ENCODE data around the gene SLC9A2. TPM values are rescaled to one million over a fixed set of nuclear protein-coding genes. Genes with fewer than 3 reads are reported as not detected.
A peak's percentile ranks its signal among the peaks of the same experiment; 100 is the strongest.

The SLC9A2 gene
- total RNA-seq, 3 donors from 2014 or later (not counting 1 experiment from before 2014, with no cell fraction given), result not detected

GRCh38 chr2:102592601-102593000 is 26.8 kb upstream of the SLC9A2 start:
- H3K27me3 Mint-ChIP-seq (ENCODE audit: low read depth in 2 of 2), result peaks cover 0 to 6% of the 10 kb centered on the region in 2 donors
- Histone ChIP-seq H3K27ac (ENCODE audit: low read length) (no peak overlapping the region), H3K36me3 (ENCODE audit: control insufficient read depth, insufficient read depth, low read length) (no peaks in the 10 kb centered on the region), H3K4me1 (ENCODE audit: control insufficient read depth, insufficient read depth, low read length) (no peaks in the 10 kb centered on the region), H3K27me3 (ENCODE audit: control insufficient read depth, insufficient read depth, low read length) (no peaks in the 10 kb centered on the region), H3K4me3 (ENCODE audit: low read length) (no peak overlapping the region), H3K9me3 (ENCODE audit: control insufficient read depth, insufficient read depth, low read length) (no peaks in the 10 kb centered on the region)
- no peak overlapping the region for H3K4me3 Mint-ChIP-seq
- no peaks in the 10 kb centered on the region for H3K9me3 Mint-ChIP-seq
- H3K27ac Mint-ChIP-seq, result no peak overlapping the region
- H3K4me1 Mint-ChIP-seq, result peaks cover 28 to 34% of the 10 kb centered on the region in 2 donors
- DNase-seq, result peak in 1 of 2 donors; percentile 33
- intact Hi-C loops (cut with micrococcal nuclease), result loop anchor here (1.0 kb wide), 2 partner anchors 72 to 119 kb away; partner anchors contain the start of gene SLC9A4
- no peaks in the 10 kb centered on the region for H3K36me3 Mint-ChIP-seq
- 97% methylated on average over 2 of the region's 2 CpGs for WGBS (ENCODE audit: insufficient coverage)
- peak in 2 of 3 donors; percentile 64 to 72 for ATAC-seq
- peak; percentile 83 for TF ChIP-seq CTCF (IDR thresholded peaks at IDR 0.05)

- H3K4me1 Mint-ChIP-seq, result peaks cover 24 to 29% of the 10 kb centered on the region in 2 donors
- Histone ChIP-seq H3K9me3 (ENCODE audit: control insufficient read depth, insufficient read depth, low read length) (no peaks in the 10 kb centered on the region), H3K27ac (ENCODE audit: low read length) (no peak overlapping the region), H3K27me3 (ENCODE audit: control insufficient read depth, insufficient read depth, low read length) (no peaks in the 10 kb centered on the region), H3K4me1 (ENCODE audit: control insufficient read depth, insufficient read depth, low read length) (no peaks in the 10 kb centered on the region), H3K36me3 (ENCODE audit: control insufficient read depth, insufficient read depth, low read length) (no peaks in the 10 kb centered on the region), H3K4me3 (ENCODE audit: low read length) (no peak overlapping the region)
- 74% methylated on average over 2 of the region's 3 CpGs for WGBS (ENCODE audit: insufficient coverage)
- no peaks in the 10 kb centered on the region for H3K9me3 Mint-ChIP-seq
- no peak for TF ChIP-seq CTCF (IDR thresholded peaks at IDR 0.05)
- no peaks in the 10 kb centered on the region for H3K36me3 Mint-ChIP-seq
- no peak for DNase-seq
- intact Hi-C loops (cut with micrococcal nuclease), result no loop called here
- no peak overlapping the region for H3K27ac Mint-ChIP-seq
- H3K4me3 Mint-ChIP-seq, result no peak overlapping the region
- no peak for ATAC-seq
- H3K27me3 Mint-ChIP-seq (ENCODE audit: low read depth in 2 of 2), result peaks cover 5 to 6% of the 10 kb centered on the region in 2 donors
These were observed 25.8 kb upstream of the SLC9A2 start for GRCh38 chr2:102593516-102593915.

- 88% methylated on average over 5 of the region's 6 CpGs for WGBS (ENCODE audit: insufficient coverage)
- H3K27me3 Mint-ChIP-seq (ENCODE audit: low read depth in 2 of 2), result peaks cover 6 to 15% of the 10 kb centered on the region in 2 donors
- intact Hi-C loops (cut with micrococcal nuclease), result no loop called here
- TF ChIP-seq CTCF (IDR thresholded peaks at IDR 0.05), result no peak
- H3K27ac Mint-ChIP-seq, result no peak overlapping the region
- no peak overlapping the region for H3K4me3 Mint-ChIP-seq
- no peaks in the 10 kb centered on the region for H3K36me3 ChIP-seq (ENCODE audit: control insufficient read depth, insufficient read depth, low read length)
- H3K9me3 Mint-ChIP-seq, result no peaks in the 10 kb centered on the region
- H3K36me3 Mint-ChIP-seq, result no peaks in the 10 kb centered on the region
- no peaks in the 10 kb centered on the region for H3K9me3 ChIP-seq (ENCODE audit: control insufficient read depth, insufficient read depth, low read length)
- H3K27ac ChIP-seq (ENCODE audit: low read length), result no peak overlapping the region
- peaks cover 13 to 21% of the 10 kb centered on the region in 2 donors for H3K4me1 Mint-ChIP-seq
- H3K4me3 ChIP-seq (ENCODE audit: low read length), result no peak overlapping the region
- ATAC-seq (no peak), DNase-seq (no peak)
- no peaks in the 10 kb centered on the region for H3K27me3 ChIP-seq (ENCODE audit: control insufficient read depth, insufficient read depth, low read length)
- no peaks in the 10 kb centered on the region for H3K4me1 ChIP-seq (ENCODE audit: control insufficient read depth, insufficient read depth, low read length)
These were observed 24.8 kb upstream of the SLC9A2 start for GRCh38 chr2:102594445-102595016.

- TF ChIP-seq CTCF (IDR thresholded peaks at IDR 0.05), result no peak
- Mint-ChIP-seq H3K4me3 (no peak overlapping the region), H3K27ac (no peak overlapping the region), H3K27me3 (ENCODE audit: low read depth in 2 of 2) (peaks cover 16 to 26% of the 10 kb centered on the region in 2 donors), H3K4me1 (peaks cover 20% of the 10 kb centered on the region in 2 donors), H3K36me3 (no peaks in the 10 kb centered on the region), H3K9me3 (no peaks in the 10 kb centered on the region)
- H3K9me3 ChIP-seq (ENCODE audit: control insufficient read depth, insufficient read depth, low read length), result peaks cover 3% of the 10 kb centered on the region
- no peak overlapping the region for H3K4me3 ChIP-seq (ENCODE audit: low read length)
- peaks cover 5% of the 10 kb centered on the region for H3K4me1 ChIP-seq (ENCODE audit: control insufficient read depth, insufficient read depth, low read length)
- H3K36me3 ChIP-seq (ENCODE audit: control insufficient read depth, insufficient read depth, low read length), result no peaks in the 10 kb centered on the region
- ATAC-seq, result no peak
- intact Hi-C loops (cut with micrococcal nuclease), result no loop called here
- 79% methylated on average over 9 of the region's 9 CpGs for WGBS (ENCODE audit: insufficient coverage)
- no peak for DNase-seq
- H3K27me3 ChIP-seq (ENCODE audit: control insufficient read depth, insufficient read depth, low read length), result peaks cover 3% of the 10 kb centered on the region
- no peak overlapping the region for H3K27ac ChIP-seq (ENCODE audit: low read length)
These were observed 21.6 kb upstream of the SLC9A2 start for GRCh38 chr2:102597788-102598187.

Data from natural killer cell (primary cell).